HEK293 (cell line): ENCODE measurements around the gene CAMKMT.

ENCODE experiments used
- CTCF ChIA-PET: fragments of 350-600 bp; formaldehyde crosslinking; extraction: SDS; loops from one replicate; lab custom pipeline; 2021; ENCODE audit warnings: antibody characterized with exemption; lab: Yijun Ruan, JAX
- POLR2A ChIA-PET: fragments of 300-600 bp; formaldehyde crosslinking; extraction: SDS; loops from one replicate; lab custom pipeline; 2020; ENCODE audit warnings: antibody characterized with exemption, inconsistent platforms; lab: Yijun Ruan, JAX
- H3K27ac ChIP-seq: fragments of 200-500 bp; sonication (Bioruptor generic); 2 replicates; pipeline ENCODE4 v1.5.1; 2014; ENCODE audit warnings: low read depth, low read length, control low read depth, inconsistent platforms; ENCODE audit errors: extremely low read depth
- H3K36me3 ChIP-seq, 2 experiments: fragments of 200-500 bp in 1 of 2; sonication (Bioruptor generic) in 1 of 2; 1 replicate in 1 of 2; 2 replicates in 1 of 2; pipeline ENCODE4 v1.5.1; 2014 to 2017; ENCODE audit warnings: inconsistent platforms in 2 of 2, low read length in 2 of 2; ENCODE audit not compliant: control insufficient read depth in 2 of 2, insufficient read depth in 1 of 2
- H3K4me1 ChIP-seq: fragments of 200-500 bp; sonication (Bioruptor generic); 2 replicates; pipeline ENCODE4 v1.5.1; 2014; ENCODE audit warnings: mild to moderate bottlenecking, low read length, inconsistent platforms; ENCODE audit not compliant: control insufficient read depth, insufficient read depth
- H3K4me3 ChIP-seq: 2 replicates; pipeline ENCODE4 v1.5.1; 2011; ENCODE audit warnings: low read depth, mild to moderate bottlenecking, control low read depth, low read length, moderate library complexity
- H3K9me3 ChIP-seq: fragments of 200-500 bp; sonication (Bioruptor generic); 2 replicates; pipeline ENCODE4 v1.5.1; 2014; ENCODE audit warnings: low read depth, low read length, inconsistent platforms; ENCODE audit not compliant: control insufficient read depth, insufficient read depth
- GLI2 ChIP-seq: fragments of 450-650 bp; formaldehyde crosslinking; IDR thresholded peaks from 2 replicates; pipeline ENCODE4; 2017; ENCODE audit warnings: missing biosample characterization, missing genetic modification characterization, low read depth, borderline replicate concordance
- IKZF3 ChIP-seq: fragments of 450-650 bp; IDR thresholded peaks from 2 replicates; pipeline ENCODE4 v1.5.0; 2018; ENCODE audit warnings: missing biosample characterization, mild to moderate bottlenecking, missing genetic modification characterization, moderate library complexity
- ZNF155 ChIP-seq: fragments of 450-650 bp; formaldehyde crosslinking; IDR thresholded peaks from 2 replicates; pipeline ENCODE4 v1.5.1; 2016; ENCODE audit warnings: missing biosample characterization, missing genetic modification characterization
- ZNF211 ChIP-seq: fragments of 450-650 bp; formaldehyde crosslinking; IDR thresholded peaks from 2 replicates; pipeline ENCODE4 v1.5.1; 2016; ENCODE audit warnings: low read depth, missing biosample characterization, missing genetic modification characterization
- ZNF354C ChIP-seq: fragments of 450-650 bp; formaldehyde crosslinking; IDR thresholded peaks from 2 replicates; pipeline ENCODE4 v1.5.1; 2016; ENCODE audit warnings: missing biosample characterization, missing genetic modification characterization, low read depth, borderline replicate concordance
- ZNF529 ChIP-seq: fragments of 450-650 bp; formaldehyde crosslinking; IDR thresholded peaks from 2 replicates; pipeline ENCODE4 v1.5.1; 2017; ENCODE audit warnings: missing genetic modification characterization, missing biosample characterization; ENCODE audit not compliant: insufficient replicate concordance
- ZNF610 ChIP-seq: fragments of 450-650 bp; formaldehyde crosslinking; IDR thresholded peaks from 2 replicates; pipeline ENCODE4 v1.5.1; 2016; ENCODE audit warnings: missing biosample characterization, missing genetic modification characterization, borderline replicate concordance
- ZNF791 ChIP-seq: fragments of 450-650 bp; formaldehyde crosslinking; IDR thresholded peaks from 2 replicates; pipeline ENCODE4 v1.5.1; 2016; ENCODE audit warnings: missing biosample characterization, missing genetic modification characterization
- ZNF837 ChIP-seq: fragments of 450-650 bp; formaldehyde crosslinking; IDR thresholded peaks from 2 replicates; pipeline ENCODE4 v1.5.1; 2016; ENCODE audit warnings: missing biosample characterization, missing genetic modification characterization
- ZSCAN16 ChIP-seq: fragments of 450-650 bp; formaldehyde crosslinking; IDR thresholded peaks from 2 replicates; pipeline ENCODE4 v1.5.1; 2016; ENCODE audit warnings: missing biosample characterization, missing genetic modification characterization
- ZSCAN23 ChIP-seq: fragments of 450-650 bp; formaldehyde crosslinking; IDR thresholded peaks from 2 replicates; pipeline ENCODE4 v1.5.1; 2016; ENCODE audit warnings: missing biosample characterization, missing genetic modification characterization
- TF ChIP-seq, protein P1 (sequence below): fragments of 450-650 bp; formaldehyde crosslinking; IDR thresholded peaks from 2 replicates; pipeline ENCODE4 v1.5.1; 2017; ENCODE audit warnings: missing biosample characterization, missing genetic modification characterization
- TF ChIP-seq, protein P2 (sequence below): fragments of 450-650 bp; formaldehyde crosslinking; conservative IDR thresholded peaks from 2 replicates; pipeline ENCODE4 v1.5.1; 2016; ENCODE audit warnings: low read depth, missing biosample characterization, missing genetic modification characterization
- TF ChIP-seq, protein P3 (sequence below): fragments of 450-650 bp; formaldehyde crosslinking; IDR thresholded peaks from 2 replicates; pipeline ENCODE4 v1.5.1; 2016; ENCODE audit warnings: missing biosample characterization, missing genetic modification characterization, borderline replicate concordance
- TF ChIP-seq, protein P4 (sequence below): fragments of 450-650 bp; formaldehyde crosslinking; IDR thresholded peaks from 2 replicates; pipeline ENCODE4 v1.5.1; 2016; ENCODE audit warnings: missing biosample characterization, missing genetic modification characterization, low read depth
- TF ChIP-seq, protein P5 (sequence below): fragments of 450-650 bp; formaldehyde crosslinking; IDR thresholded peaks from 2 replicates; pipeline ENCODE4 v1.5.1; 2016; ENCODE audit warnings: missing biosample characterization, missing genetic modification characterization

CAMKMT gene

DNA sequence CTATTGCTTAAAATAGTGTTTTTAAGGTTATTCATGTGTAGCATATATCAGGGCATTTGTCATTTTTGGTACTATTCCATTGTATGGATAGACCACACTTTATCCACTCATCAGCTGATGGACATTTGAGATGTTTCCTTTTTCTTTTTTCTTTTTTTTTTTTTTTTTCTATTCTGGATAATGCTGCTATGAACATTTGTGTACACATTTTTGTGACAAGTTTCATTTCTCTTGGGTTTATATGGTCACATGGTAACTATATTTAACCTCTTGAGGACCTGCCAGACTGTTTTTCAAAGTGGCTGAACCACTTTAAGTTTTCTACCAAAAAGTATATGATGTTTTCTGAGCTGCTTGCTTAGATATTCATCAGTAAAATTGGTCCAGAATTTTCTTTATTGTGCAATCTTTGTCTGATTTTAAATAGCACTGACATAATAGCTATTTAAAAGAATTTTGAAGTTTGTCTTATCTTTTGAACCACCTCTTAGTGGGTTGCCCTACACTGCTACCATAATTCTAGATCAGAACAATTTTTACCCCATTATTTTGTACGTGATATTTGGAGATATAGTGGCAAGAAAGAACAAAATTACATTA, 360.4 kb downstream of the CAMKMT start:
- Histone ChIP-seq H3K4me1 (no peaks in the 10 kb centered on the region), H3K9me3 (no peaks in the 10 kb centered on the region), H3K4me3 (no peak overlapping the region), H3K36me3 (no peaks in the 10 kb centered on the region), H3K27ac (no peak overlapping the region)
- ChIA-PET POLR2A (no interaction called here), CTCF (interaction anchor here (0.7 kb wide), 1 partner anchor 21 kb away, joined by 4 read pairs; no protein-coding TSS in a partner anchor)
- no peak for TF ChIP-seq ZNF791 (tag by site-specific recombination)
- TF ChIP-seq, protein P1, sequence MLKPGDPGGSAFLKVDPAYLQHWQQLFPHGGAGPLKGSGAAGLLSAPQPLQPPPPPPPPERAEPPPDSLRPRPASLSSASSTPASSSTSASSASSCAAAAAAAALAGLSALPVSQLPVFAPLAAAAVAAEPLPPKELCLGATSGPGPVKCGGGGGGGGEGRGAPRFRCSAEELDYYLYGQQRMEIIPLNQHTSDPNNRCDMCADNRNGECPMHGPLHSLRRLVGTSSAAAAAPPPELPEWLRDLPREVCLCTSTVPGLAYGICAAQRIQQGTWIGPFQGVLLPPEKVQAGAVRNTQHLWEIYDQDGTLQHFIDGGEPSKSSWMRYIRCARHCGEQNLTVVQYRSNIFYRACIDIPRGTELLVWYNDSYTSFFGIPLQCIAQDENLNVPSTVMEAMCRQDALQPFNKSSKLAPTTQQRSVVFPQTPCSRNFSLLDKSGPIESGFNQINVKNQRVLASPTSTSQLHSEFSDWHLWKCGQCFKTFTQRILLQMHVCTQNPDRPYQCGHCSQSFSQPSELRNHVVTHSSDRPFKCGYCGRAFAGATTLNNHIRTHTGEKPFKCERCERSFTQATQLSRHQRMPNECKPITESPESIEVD (tag by site-specific recombination) = no peak

DNA sequence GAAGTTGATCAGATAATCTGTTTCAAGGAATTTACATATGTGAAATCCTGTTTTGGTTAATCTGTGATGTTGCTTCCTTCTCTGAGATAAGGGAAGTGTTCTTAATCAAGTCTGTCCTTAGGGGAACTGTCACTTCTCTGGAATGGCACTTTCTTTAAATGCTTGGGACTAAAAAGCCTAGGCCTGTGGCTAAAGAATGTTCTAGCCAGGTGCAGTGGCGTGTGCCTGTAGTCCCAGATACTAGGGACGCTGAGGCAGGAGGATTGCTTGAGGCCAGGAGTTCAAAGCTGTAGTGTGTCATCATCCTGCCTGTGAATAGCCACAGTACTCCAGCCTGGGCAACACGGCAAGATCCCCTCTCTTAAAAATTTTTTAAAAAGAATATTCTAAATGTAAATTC, 362.2 kb downstream of the CAMKMT start:
- H3K27ac ChIP-seq = no peak overlapping the region
- H3K9me3 ChIP-seq = no peaks in the 10 kb centered on the region
- ChIA-PET POLR2A (no interaction called here), CTCF (no interaction called here)
- H3K36me3 ChIP-seq = no peaks in the 10 kb centered on the region
- no peaks in the 10 kb centered on the region for H3K4me1 ChIP-seq
- no peak overlapping the region for H3K4me3 ChIP-seq
- no peak for TF ChIP-seq ZNF610 (tag by site-specific recombination)
- no peak for TF ChIP-seq GLI2
- TF ChIP-seq ZNF211 (tag by site-specific recombination) = no peak
- TF ChIP-seq ZSCAN23 = no peak
- TF ChIP-seq, protein P2, sequence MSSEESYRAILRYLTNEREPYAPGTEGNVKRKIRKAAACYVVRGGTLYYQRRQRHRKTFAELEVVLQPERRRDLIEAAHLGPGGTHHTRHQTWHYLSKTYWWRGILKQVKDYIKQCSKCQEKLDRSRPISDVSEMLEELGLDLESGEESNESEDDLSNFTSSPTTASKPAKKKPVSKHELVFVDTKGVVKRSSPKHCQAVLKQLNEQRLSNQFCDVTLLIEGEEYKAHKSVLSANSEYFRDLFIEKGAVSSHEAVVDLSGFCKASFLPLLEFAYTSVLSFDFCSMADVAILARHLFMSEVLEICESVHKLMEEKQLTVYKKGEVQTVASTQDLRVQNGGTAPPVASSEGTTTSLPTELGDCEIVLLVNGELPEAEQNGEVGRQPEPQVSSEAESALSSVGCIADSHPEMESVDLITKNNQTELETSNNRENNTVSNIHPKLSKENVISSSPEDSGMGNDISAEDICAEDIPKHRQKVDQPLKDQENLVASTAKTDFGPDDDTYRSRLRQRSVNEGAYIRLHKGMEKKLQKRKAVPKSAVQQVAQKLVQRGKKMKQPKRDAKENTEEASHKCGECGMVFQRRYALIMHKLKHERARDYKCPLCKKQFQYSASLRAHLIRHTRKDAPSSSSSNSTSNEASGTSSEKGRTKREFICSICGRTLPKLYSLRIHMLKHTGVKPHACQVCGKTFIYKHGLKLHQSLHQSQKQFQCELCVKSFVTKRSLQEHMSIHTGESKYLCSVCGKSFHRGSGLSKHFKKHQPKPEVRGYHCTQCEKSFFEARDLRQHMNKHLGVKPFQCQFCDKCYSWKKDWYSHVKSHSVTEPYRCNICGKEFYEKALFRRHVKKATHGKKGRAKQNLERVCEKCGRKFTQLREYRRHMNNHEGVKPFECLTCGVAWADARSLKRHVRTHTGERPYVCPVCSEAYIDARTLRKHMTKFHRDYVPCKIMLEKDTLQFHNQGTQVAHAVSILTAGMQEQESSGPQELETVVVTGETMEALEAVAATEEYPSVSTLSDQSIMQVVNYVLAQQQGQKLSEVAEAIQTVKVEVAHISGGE (tag by site-specific recombination) = no peak
- TF ChIP-seq ZNF155 = no peak
- TF ChIP-seq, protein P3, sequence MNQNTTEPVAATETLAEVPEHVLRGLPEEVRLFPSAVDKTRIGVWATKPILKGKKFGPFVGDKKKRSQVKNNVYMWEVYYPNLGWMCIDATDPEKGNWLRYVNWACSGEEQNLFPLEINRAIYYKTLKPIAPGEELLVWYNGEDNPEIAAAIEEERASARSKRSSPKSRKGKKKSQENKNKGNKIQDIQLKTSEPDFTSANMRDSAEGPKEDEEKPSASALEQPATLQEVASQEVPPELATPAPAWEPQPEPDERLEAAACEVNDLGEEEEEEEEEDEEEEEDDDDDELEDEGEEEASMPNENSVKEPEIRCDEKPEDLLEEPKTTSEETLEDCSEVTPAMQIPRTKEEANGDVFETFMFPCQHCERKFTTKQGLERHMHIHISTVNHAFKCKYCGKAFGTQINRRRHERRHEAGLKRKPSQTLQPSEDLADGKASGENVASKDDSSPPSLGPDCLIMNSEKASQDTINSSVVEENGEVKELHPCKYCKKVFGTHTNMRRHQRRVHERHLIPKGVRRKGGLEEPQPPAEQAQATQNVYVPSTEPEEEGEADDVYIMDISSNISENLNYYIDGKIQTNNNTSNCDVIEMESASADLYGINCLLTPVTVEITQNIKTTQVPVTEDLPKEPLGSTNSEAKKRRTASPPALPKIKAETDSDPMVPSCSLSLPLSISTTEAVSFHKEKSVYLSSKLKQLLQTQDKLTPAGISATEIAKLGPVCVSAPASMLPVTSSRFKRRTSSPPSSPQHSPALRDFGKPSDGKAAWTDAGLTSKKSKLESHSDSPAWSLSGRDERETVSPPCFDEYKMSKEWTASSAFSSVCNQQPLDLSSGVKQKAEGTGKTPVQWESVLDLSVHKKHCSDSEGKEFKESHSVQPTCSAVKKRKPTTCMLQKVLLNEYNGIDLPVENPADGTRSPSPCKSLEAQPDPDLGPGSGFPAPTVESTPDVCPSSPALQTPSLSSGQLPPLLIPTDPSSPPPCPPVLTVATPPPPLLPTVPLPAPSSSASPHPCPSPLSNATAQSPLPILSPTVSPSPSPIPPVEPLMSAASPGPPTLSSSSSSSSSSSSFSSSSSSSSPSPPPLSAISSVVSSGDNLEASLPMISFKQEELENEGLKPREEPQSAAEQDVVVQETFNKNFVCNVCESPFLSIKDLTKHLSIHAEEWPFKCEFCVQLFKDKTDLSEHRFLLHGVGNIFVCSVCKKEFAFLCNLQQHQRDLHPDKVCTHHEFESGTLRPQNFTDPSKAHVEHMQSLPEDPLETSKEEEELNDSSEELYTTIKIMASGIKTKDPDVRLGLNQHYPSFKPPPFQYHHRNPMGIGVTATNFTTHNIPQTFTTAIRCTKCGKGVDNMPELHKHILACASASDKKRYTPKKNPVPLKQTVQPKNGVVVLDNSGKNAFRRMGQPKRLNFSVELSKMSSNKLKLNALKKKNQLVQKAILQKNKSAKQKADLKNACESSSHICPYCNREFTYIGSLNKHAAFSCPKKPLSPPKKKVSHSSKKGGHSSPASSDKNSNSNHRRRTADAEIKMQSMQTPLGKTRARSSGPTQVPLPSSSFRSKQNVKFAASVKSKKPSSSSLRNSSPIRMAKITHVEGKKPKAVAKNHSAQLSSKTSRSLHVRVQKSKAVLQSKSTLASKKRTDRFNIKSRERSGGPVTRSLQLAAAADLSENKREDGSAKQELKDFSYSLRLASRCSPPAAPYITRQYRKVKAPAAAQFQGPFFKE (tag by site-specific recombination) = no peak
- TF ChIP-seq ZNF354C (tag by site-specific recombination) = no peak
- TF ChIP-seq, protein P4, sequence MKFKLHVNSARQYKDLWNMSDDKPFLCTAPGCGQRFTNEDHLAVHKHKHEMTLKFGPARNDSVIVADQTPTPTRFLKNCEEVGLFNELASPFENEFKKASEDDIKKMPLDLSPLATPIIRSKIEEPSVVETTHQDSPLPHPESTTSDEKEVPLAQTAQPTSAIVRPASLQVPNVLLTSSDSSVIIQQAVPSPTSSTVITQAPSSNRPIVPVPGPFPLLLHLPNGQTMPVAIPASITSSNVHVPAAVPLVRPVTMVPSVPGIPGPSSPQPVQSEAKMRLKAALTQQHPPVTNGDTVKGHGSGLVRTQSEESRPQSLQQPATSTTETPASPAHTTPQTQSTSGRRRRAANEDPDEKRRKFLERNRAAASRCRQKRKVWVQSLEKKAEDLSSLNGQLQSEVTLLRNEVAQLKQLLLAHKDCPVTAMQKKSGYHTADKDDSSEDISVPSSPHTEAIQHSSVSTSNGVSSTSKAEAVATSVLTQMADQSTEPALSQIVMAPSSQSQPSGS = no peak
- TF ChIP-seq ZSCAN16 (tag by site-specific recombination) = no peak
- TF ChIP-seq ZNF837 = no peak
- no peak for TF ChIP-seq IKZF3 (tag by site-specific recombination)
- TF ChIP-seq ZNF529 = no peak
- TF ChIP-seq, protein P5, sequence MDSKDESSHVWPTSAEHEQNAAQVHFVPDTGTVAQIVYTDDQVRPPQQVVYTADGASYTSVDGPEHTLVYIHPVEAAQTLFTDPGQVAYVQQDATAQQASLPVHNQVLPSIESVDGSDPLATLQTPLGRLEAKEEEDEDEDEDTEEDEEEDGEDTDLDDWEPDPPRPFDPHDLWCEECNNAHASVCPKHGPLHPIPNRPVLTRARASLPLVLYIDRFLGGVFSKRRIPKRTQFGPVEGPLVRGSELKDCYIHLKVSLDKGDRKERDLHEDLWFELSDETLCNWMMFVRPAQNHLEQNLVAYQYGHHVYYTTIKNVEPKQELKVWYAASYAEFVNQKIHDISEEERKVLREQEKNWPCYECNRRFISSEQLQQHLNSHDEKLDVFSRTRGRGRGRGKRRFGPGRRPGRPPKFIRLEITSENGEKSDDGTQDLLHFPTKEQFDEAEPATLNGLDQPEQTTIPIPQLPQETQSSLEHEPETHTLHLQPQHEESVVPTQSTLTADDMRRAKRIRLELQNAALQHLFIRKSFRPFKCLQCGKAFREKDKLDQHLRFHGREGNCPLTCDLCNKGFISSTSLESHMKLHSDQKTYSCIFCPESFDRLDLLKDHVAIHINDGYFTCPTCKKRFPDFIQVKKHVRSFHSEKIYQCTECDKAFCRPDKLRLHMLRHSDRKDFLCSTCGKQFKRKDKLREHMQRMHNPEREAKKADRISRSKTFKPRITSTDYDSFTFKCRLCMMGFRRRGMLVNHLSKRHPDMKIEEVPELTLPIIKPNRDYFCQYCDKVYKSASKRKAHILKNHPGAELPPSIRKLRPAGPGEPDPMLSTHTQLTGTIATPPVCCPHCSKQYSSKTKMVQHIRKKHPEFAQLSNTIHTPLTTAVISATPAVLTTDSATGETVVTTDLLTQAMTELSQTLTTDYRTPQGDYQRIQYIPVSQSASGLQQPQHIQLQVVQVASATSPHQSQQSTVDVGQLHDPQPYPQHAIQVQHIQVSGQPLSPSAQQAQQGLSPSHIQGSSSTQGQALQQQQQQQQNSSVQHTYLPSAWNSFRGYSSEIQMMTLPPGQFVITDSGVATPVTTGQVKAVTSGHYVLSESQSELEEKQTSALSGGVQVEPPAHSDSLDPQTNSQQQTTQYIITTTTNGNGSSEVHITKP (tag by site-specific recombination) = no peak
